Psoas muscle (tissue), 8 donors: Measurements from ENCODE around the gene SLC35F3. TPM values are rescaled to one million over a fixed set of nuclear protein-coding genes. Genes with fewer than 3 reads are reported as not detected.

Experiments
- ATAC-seq, 4 donors: fragments of 200-7000 bp; cut with Tn5 transposase; one replicate each; pipeline ENCODE4 v1.9.1; 2020; ENCODE audit warnings: moderate library complexity in 3 of 4, mild to moderate bottlenecking in 2 of 4
- DNase-seq, 2 donors: peaks; one replicate each; pipeline ENCODE4 v3.0.0-alpha.2; 2020
- H3K27ac ChIP-seq: fragments of 200-600 bp; one replicate; pipeline ENCODE4 v1.8.0; 2022
- H3K27me3 ChIP-seq, 3 donors: fragments of 200-600 bp in 1 of 3; one replicate each; pipeline versions ENCODE4 v1.6.1 to v1.8.0; 2013 to 2022; ENCODE audit warnings: low read length in 2 of 3, mild to moderate bottlenecking in 2 of 3, moderate library complexity in 1 of 3; ENCODE audit not compliant: insufficient read depth in 3 of 3
- H3K36me3 ChIP-seq, 2 donors: fragments of 200-600 bp in 1 of 2; one replicate each; pipeline versions ENCODE4 v1.6.1 to v1.8.0; 2013 to 2022; ENCODE audit warnings: low read depth in 1 of 2, mild to moderate bottlenecking in 1 of 2, moderate library complexity in 1 of 2; ENCODE audit not compliant: insufficient read depth in 1 of 2
- H3K4me1 ChIP-seq: fragments of 200-600 bp; one replicate; pipeline ENCODE4 v1.8.0; 2022
- H3K4me3 ChIP-seq: fragments of 200-600 bp; one replicate; pipeline ENCODE4 v1.8.0; 2022; ENCODE audit warnings: mild to moderate bottlenecking
- H3K9me3 ChIP-seq: fragments of 200-600 bp; one replicate; pipeline ENCODE4 v1.8.0; 2022
- WGBS, 3 donors: extraction: QIAGEN DNeasy Blood & Tissue Kit; methylation state at CpG; one replicate each; pipeline versions ENCODE4 v1.1.6 to v1.1.7; 2013; 5-methylcytosine and 5-hydroxymethylcytosine counted together
- intact Hi-C, 2 donors: fragments of 100-400 bp; cut with DNase I; formaldehyde crosslinking; loops; one replicate each; pipeline versions ENCODE4 v1.11.0 to v1.14.2; 2022
- polyA plus RNA-seq, 3 donors: library from polyadenylated mRNA; stranded (reverse); fragments of 200-250 nt; gene quantifications; one replicate each; pipeline ENCODE4 v1.2.3, GENCODE V29; 2013
- total RNA-seq, 4 donors: library from RNA; stranded (reverse); fragmentation: NEBNext Ultra II Directional in 2 of 4; extraction: Animal tissue kit (Norgen Biotek cat#: 25700) in 2 of 4; gene quantifications; one replicate each; pipeline versions ENCODE4 v1.2.1 to v1.2.4, GENCODE V29; 2021 to 2023
- TF ChIP-seq, protein P1 (sequence below): fragments of 200-600 bp; IDR thresholded peaks from one replicate; pipeline ENCODE4 v1.8.0; 2022; ENCODE audit warnings: antibody characterized with exemption
- donor health status: healthy with polysubstance abuse.
- donor health status: DM: no; HTN: no; CAD: no; lungs with moderate emphysema.
- donor health status: Bipolar disorder and iron deficiency.
- donor health status: healthy.
- donor health status: DM: yes; HTN: yes; CAD: no.
- donor health status: DM: no; HTN: no; CAD: no.
- donor health status: DM: no; HTN: no; CAD: no.
- donor health status: DM: yes; HTN: yes; CAD: no.

Gene SLC35F3
- total and polyA plus RNA-seq, 7 donors, result 0.01 to 0.16 (median 0.10) TPM; not detected in 3

DNA sequence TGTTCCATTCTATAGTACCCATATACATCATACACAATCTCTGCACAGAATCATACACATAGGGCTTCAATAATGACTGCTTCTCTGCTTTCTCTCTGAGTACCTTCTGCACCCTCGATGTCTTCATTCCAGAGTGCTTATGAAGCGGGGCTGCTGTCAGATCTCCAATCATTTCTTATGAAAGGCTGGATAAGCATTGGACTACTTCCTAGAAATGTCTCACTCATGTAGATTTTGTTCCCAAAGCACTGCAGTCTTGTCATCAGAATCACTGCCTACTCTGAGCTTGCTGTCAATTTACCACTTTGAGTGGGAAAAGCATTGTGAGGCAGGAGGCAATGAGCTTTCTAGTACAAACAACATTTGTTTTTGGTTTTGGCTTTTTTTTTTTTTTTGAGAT, 179.0 kb downstream of the SLC35F3 start:
- DNase-seq (no peak), ATAC-seq (no peak)
- H3K4me3 ChIP-seq, result no peak overlapping the region
- H3K36me3 ChIP-seq, result no peaks in the 10 kb centered on the region
- no peak overlapping the region for H3K27ac ChIP-seq
- no peaks in the 10 kb centered on the region for H3K4me1 ChIP-seq
- peaks cover 0 to 5% (median 1%) of the 10 kb centered on the region in 3 donors for H3K27me3 ChIP-seq
- 70 to 75% (median 73%) methylated on average over 2 of the region's 2 CpGs for WGBS, 3 donors
- H3K9me3 ChIP-seq, result no peaks in the 10 kb centered on the region
- intact Hi-C loops, result no loop called here
- TF ChIP-seq, protein P1, sequence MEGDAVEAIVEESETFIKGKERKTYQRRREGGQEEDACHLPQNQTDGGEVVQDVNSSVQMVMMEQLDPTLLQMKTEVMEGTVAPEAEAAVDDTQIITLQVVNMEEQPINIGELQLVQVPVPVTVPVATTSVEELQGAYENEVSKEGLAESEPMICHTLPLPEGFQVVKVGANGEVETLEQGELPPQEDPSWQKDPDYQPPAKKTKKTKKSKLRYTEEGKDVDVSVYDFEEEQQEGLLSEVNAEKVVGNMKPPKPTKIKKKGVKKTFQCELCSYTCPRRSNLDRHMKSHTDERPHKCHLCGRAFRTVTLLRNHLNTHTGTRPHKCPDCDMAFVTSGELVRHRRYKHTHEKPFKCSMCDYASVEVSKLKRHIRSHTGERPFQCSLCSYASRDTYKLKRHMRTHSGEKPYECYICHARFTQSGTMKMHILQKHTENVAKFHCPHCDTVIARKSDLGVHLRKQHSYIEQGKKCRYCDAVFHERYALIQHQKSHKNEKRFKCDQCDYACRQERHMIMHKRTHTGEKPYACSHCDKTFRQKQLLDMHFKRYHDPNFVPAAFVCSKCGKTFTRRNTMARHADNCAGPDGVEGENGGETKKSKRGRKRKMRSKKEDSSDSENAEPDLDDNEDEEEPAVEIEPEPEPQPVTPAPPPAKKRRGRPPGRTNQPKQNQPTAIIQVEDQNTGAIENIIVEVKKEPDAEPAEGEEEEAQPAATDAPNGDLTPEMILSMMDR, result no peak

DNA sequence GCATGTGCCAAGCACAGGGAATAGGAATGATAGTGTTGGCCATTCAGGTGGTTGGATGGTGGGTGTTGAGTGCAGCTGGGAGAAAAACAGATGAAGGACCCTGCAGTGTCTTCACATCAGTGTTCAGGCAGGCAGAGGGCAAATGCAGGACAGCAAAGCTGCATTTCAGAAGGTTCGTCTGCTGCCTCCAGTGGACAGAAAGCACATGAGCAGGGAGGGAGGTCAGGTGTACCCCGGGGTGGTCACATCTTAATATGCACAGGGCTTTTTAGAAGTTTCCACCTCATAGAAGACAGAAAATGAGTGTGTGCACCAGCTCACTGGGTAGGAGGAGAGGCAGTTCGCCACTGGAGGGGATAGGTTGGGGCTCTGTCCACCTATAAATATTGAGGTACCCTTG, 184.9 kb downstream of the SLC35F3 start:
- no peaks in the 10 kb centered on the region for H3K36me3 ChIP-seq
- H3K27ac ChIP-seq, result no peak overlapping the region
- H3K27me3 ChIP-seq, result peaks cover 0 to 1% (median 0%) of the 10 kb centered on the region in 3 donors
- H3K9me3 ChIP-seq, result peaks cover 10% of the 10 kb centered on the region
- no peak overlapping the region for H3K4me3 ChIP-seq
- DNase-seq (no peak), ATAC-seq (no peak)
- WGBS, 3 donors, result 76 to 82% (median 77%) methylated on average over 3 of the region's 3 CpGs
- TF ChIP-seq, protein P1, result no peak
- H3K4me1 ChIP-seq, result no peaks in the 10 kb centered on the region
- intact Hi-C loops, result no loop called here

DNA sequence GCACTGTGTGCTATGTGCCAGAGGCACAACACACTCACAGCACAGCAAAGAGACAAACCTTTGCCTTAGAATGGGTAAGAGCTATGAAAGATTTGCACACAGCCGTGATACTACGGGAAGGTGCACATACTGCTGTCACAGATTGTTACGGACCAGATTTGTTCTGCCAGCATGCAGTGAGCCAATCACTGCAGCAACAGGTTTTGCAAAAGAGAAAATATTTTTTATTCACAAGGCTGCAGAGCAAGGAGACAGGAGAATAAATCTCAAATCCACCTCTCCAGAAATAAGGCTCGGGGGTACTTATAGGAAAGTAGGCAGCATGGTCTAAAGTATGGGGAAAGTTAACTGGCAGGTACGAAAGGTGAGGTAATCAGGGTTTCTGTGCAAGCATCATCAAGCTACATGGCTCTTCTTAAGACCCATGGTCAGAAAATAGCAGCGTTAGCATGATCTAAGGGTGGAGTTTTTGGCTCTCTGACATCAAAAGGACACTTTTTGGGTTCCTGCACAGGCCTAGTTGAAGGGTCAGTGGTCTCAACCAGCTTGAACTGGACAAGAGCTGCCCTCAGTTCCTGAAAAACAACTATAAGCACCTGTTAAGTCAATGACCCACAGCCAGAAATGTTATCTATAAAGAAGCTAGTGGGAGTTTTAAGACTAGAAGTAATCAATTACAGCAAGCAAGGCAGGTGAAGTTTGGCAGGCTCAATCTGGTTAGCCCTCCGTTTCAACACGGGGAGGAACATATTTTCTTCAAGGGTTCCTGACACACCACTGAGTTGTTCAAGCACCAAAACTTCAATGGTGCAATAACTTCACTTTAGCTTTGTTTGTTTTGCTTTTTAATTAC, 186.0 kb downstream of the SLC35F3 start:
- Histone ChIP-seq H3K36me3 (no peaks in the 10 kb centered on the region), H3K27me3 (peaks cover 0 to 1% (median 0%) of the 10 kb centered on the region in 3 donors), H3K4me3 (no peak overlapping the region), H3K9me3 (peaks cover 10% of the 10 kb centered on the region), H3K4me1 (no peaks in the 10 kb centered on the region), H3K27ac (no peak overlapping the region)
- ATAC-seq, result no peak
- TF ChIP-seq, protein P1, result no peak
- no peak for DNase-seq
- intact Hi-C loops, result no loop called here
- 89 to 91% (median 90%) methylated on average over 8 of the region's 8 CpGs for WGBS, 3 donors

DNA sequence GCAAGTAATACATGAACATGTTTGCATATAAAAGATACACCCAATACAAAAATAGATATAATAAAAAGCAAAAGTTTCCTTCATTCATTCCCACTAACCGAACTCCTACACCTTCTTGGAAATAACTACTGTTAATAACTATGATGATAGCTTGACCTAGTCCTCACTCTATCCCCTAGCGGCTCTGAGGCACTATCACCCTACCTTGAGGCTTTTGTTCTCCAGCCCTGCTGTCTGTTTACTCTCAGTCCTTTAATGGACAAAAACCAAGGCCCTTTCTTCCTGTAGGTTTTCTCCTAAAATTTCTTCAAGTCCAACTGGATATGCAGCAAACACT, 186.6 kb downstream of the SLC35F3 start:
- Histone ChIP-seq H3K27me3 (peaks cover 0 to 1% (median 0%) of the 10 kb centered on the region in 3 donors), H3K36me3 (no peaks in the 10 kb centered on the region), H3K4me3 (no peak overlapping the region), H3K4me1 (no peaks in the 10 kb centered on the region), H3K27ac (no peak overlapping the region), H3K9me3 (peaks cover 10% of the 10 kb centered on the region)
- intact Hi-C loops, result no loop called here
- TF ChIP-seq, protein P1, result no peak
- no peak for ATAC-seq
- 95 to 97% (median 96%) methylated on average over 2 of the region's 2 CpGs for WGBS, 3 donors
- no peak for DNase-seq
